ENCODE data around the gene FOXJ1. TPM values are rescaled to one million over a fixed set of nuclear protein-coding genes. Genes with fewer than 3 reads are reported as not detected.

The FOXJ1 gene
- total RNA-seq, 6 experiments from 2014 or later, result not detected

GRCh38 chr17:76115138-76115754 lies 25.8 kb downstream of the FOXJ1 start:
- Mint-ChIP-seq H3K9me3 (no peaks in the 10 kb centered on the region), H3K27ac (no peak overlapping the region), H3K4me3 (no peak overlapping the region), H3K36me3 (ENCODE audit: low read depth) (no peaks in the 10 kb centered on the region), H3K27me3 (ENCODE audit: insufficient read depth) (peaks cover 7% of the 10 kb centered on the region), H3K4me1 (ENCODE audit: low read depth) (no peaks in the 10 kb centered on the region)
- no peak for DNase-seq
- TF ChIP-seq, protein P1, sequence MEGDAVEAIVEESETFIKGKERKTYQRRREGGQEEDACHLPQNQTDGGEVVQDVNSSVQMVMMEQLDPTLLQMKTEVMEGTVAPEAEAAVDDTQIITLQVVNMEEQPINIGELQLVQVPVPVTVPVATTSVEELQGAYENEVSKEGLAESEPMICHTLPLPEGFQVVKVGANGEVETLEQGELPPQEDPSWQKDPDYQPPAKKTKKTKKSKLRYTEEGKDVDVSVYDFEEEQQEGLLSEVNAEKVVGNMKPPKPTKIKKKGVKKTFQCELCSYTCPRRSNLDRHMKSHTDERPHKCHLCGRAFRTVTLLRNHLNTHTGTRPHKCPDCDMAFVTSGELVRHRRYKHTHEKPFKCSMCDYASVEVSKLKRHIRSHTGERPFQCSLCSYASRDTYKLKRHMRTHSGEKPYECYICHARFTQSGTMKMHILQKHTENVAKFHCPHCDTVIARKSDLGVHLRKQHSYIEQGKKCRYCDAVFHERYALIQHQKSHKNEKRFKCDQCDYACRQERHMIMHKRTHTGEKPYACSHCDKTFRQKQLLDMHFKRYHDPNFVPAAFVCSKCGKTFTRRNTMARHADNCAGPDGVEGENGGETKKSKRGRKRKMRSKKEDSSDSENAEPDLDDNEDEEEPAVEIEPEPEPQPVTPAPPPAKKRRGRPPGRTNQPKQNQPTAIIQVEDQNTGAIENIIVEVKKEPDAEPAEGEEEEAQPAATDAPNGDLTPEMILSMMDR (IDR thresholded peaks at IDR 0.05), result no peak

DNA sequence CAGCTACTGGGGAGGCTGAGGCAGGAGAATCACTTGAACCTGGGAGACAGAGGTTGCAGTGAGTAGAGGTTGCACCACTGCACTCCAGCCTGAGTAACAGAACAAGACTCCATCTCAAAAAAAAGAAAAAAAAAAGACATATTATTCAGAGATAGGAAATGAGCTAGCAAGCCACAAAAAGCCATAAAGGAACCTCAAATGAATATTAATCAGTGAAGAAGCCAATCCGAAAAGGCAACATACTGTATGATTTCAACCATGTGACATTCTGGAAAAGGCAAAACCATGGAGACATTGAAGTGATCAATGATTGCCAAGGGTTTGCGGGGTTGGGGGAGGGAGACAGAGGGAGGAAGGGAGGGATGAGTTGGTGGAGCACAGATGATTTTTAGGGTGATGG lies 29.1 kb downstream of the FOXJ1 start:
- Mint-ChIP-seq H3K4me3 (no peak overlapping the region), H3K27me3 (ENCODE audit: insufficient read depth) (peaks cover 3% of the 10 kb centered on the region), H3K36me3 (ENCODE audit: low read depth) (no peaks in the 10 kb centered on the region), H3K9me3 (no peaks in the 10 kb centered on the region), H3K27ac (no peak overlapping the region), H3K4me1 (ENCODE audit: low read depth) (no peaks in the 10 kb centered on the region)
- TF ChIP-seq, protein P1 (IDR thresholded peaks at IDR 0.05), result no peak
- no peak for DNase-seq

DNA sequence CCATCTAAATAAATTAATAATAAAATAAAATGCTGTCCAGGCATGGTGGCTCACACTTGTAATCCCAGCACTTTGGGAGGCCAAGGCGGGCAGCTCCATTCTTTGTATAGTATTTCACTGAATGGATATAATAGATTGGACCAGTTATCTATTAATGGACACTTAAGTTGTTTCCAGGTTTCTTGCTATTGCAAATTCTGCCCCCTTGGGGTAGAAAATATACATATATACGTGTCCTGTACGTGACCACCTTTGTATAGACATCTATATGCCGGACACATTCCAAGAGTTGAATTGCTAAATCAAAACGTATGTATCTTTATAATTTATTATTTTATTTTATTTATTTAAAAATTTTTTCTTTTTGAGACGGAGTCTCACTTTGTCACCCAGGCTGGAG lies 33.5 kb downstream of the FOXJ1 start:
- H3K9me3 Mint-ChIP-seq, result no peaks in the 10 kb centered on the region
- peaks cover 9% of the 10 kb centered on the region for H3K4me1 Mint-ChIP-seq (ENCODE audit: low read depth)
- no peak overlapping the region for H3K27ac Mint-ChIP-seq
- no peak for DNase-seq
- H3K27me3 Mint-ChIP-seq (ENCODE audit: insufficient read depth), result peaks cover 3% of the 10 kb centered on the region
- no peak overlapping the region for H3K4me3 Mint-ChIP-seq
- H3K36me3 Mint-ChIP-seq (ENCODE audit: low read depth), result 0 out of 2 replicates have a peak, but pooled peaks cover 4% of the 10 kb centered on the region
- TF ChIP-seq, protein P1 (IDR thresholded peaks at IDR 0.05), result peak; percentile 51; the same call in 1 of the 2 replicates

DNA sequence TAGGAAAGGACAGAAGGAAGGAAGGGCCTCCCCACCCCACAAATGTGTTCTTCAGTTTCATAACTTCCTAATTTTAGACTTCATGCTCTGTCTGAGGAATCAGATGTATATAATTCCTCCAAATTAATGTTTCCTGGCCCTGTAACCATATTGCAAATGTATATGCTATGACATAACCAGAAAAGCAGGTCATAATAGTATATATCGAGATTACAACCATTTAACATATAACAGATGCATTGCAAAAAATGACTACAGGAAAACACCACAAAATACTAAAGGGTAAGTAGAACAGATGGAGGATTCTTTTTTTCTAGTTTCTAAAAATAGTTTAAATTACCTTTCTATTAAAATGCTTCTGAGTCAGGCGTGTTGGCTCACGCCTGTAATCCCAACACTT lies 34.3 kb downstream of the FOXJ1 start:
- H3K4me1 Mint-ChIP-seq (ENCODE audit: low read depth), result peaks cover 10% of the 10 kb centered on the region
- TF ChIP-seq, protein P1 (IDR thresholded peaks at IDR 0.05), result no peak
- peaks cover 5% of the 10 kb centered on the region; the same call in 1 of the 2 replicates for H3K36me3 Mint-ChIP-seq (ENCODE audit: low read depth)
- no peak overlapping the region for H3K27ac Mint-ChIP-seq
- H3K27me3 Mint-ChIP-seq (ENCODE audit: insufficient read depth), result peaks cover 3% of the 10 kb centered on the region
- no peak overlapping the region for H3K4me3 Mint-ChIP-seq
- H3K9me3 Mint-ChIP-seq, result no peaks in the 10 kb centered on the region
- DNase-seq, result no peak

DNA sequence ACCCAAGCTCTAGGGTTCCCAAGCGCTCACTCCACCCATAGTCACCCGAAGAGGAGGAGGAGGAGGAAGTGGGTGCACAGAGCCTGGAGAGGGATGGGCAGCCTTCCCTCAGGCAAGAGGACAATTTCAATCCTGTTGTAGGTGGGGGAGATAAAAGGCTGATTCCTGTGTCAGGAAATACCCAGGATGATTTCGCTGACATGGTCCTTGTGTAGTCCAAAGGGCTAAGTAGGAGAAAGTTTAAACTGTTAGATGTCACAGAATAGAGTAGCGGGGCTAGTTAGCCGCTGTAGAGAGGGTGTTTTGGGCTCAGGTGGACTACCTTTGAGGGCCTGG lies 36.2 kb downstream of the FOXJ1 start:
- Mint-ChIP-seq H3K27ac (peak overlapping the region; percentile 16; the same call in 1 of the 2 replicates), H3K4me3 (no peak overlapping the region), H3K9me3 (no peaks in the 10 kb centered on the region), H3K36me3 (ENCODE audit: low read depth) (peaks cover 16% of the 10 kb centered on the region; the same call in 1 of the 2 replicates), H3K4me1 (ENCODE audit: low read depth) (peaks cover 10% of the 10 kb centered on the region), H3K27me3 (ENCODE audit: insufficient read depth) (peaks cover 3% of the 10 kb centered on the region; the same call in 1 of the 2 replicates)
- DNase-seq, result no peak
- TF ChIP-seq, protein P1 (IDR thresholded peaks at IDR 0.05), result no peak

Measured in HFFc6 (cell line).